Liver (tissue), 9 donors: ENCODE measurements around the gene MAFF. TPM values are rescaled to one million over a fixed set of nuclear protein-coding genes. Genes with fewer than 3 reads are reported as not detected.

Experiments used
- DNase-seq: peaks from one replicate; pipeline ENCODE4 v3.0.0-alpha.2; 2017; ENCODE audit warnings: low spot score
- H3K27ac ChIP-seq, 2 donors: one replicate each; pipeline ENCODE4 v1.7.0; 2013; ENCODE audit warnings: inconsistent platforms in 2 of 2, low read length in 2 of 2, control low read depth in 1 of 2, low read depth in 1 of 2, mild to moderate bottlenecking in 1 of 2
- H3K27me3 ChIP-seq, 4 donors: one replicate each; pipeline versions ENCODE4 v1.6.1 to v1.7.0; 2013; ENCODE audit warnings: low read length in 3 of 4, inconsistent platforms in 1 of 4, mild to moderate bottlenecking in 1 of 4, moderate library complexity in 1 of 4; ENCODE audit not compliant: control insufficient read depth in 4 of 4, insufficient read depth in 4 of 4
- H3K36me3 ChIP-seq, 4 donors: one replicate each; pipeline versions ENCODE4 v1.6.1 to v1.7.0; 2013; ENCODE audit warnings: low read length in 3 of 4, mild to moderate bottlenecking in 3 of 4, low read depth in 1 of 4, moderate library complexity in 1 of 4; ENCODE audit not compliant: control insufficient read depth in 4 of 4, insufficient read depth in 3 of 4
- H3K4me1 ChIP-seq, 4 donors: one replicate each; pipeline versions ENCODE4 v1.6.1 to v1.7.0; 2013; ENCODE audit warnings: low read length in 3 of 4, mild to moderate bottlenecking in 3 of 4, moderate library complexity in 1 of 4; ENCODE audit not compliant: control insufficient read depth in 4 of 4, insufficient read depth in 4 of 4
- H3K4me3 ChIP-seq, 3 donors: one replicate each; pipeline versions ENCODE4 v1.6.1 to v1.7.0; 2013; ENCODE audit warnings: low read length in 3 of 3, control low read depth in 1 of 3, low read depth in 1 of 3, mild to moderate bottlenecking in 1 of 3
- H3K9ac ChIP-seq, 2 donors: one replicate each; pipeline ENCODE4 v1.7.0; 2013; ENCODE audit warnings: low read length in 2 of 2, mild to moderate bottlenecking in 2 of 2, moderate library complexity in 2 of 2, control low read depth in 1 of 2, low read depth in 1 of 2
- H3K9me3 ChIP-seq, 4 donors: one replicate each; pipeline versions ENCODE4 v1.6.1 to v1.7.0; 2013; ENCODE audit warnings: low read length in 3 of 4; ENCODE audit not compliant: control insufficient read depth in 4 of 4
- ATF3 ChIP-seq: IDR thresholded peaks from 2 replicates; pipeline ENCODE4 v1.6.1; 2016; ENCODE audit warnings: antibody characterized with exemption
- CTCF ChIP-seq: fragments of 150-350 bp; IDR thresholded peaks from 2 replicates; pipeline ENCODE4 v1.5.1; 2017; ENCODE audit warnings: improper control_type of control experiment, low read depth, low read length; ENCODE audit not compliant: missing input control
- EGR1 ChIP-seq, 2 donors: IDR thresholded peaks; 2 replicates each; pipeline ENCODE4 v1.6.1; 2016 to 2018; ENCODE audit warnings: antibody characterized with exemption in 2 of 2, low read depth in 2 of 2
- FOXA1 ChIP-seq: IDR thresholded peaks from 2 replicates; pipeline ENCODE4 v1.6.1; 2016; ENCODE audit warnings: antibody characterized with exemption
- FOXA2 ChIP-seq: IDR thresholded peaks from 2 replicates; pipeline ENCODE4 v1.6.1; 2016; ENCODE audit warnings: antibody characterized with exemption
- GABPA ChIP-seq, 2 donors: IDR thresholded peaks in 1 of 2; conservative IDR thresholded peaks in 1 of 2; 2 replicates each; pipeline ENCODE4 v1.6.1; 2016; ENCODE audit warnings: antibody characterized with exemption in 2 of 2, mild to moderate bottlenecking in 1 of 2, moderate library complexity in 1 of 2
- HNF4A ChIP-seq, 2 donors: conservative IDR thresholded peaks; 2 replicates each; pipeline ENCODE4 v1.6.1; 2016; ENCODE audit warnings: antibody characterized with exemption in 2 of 2, mild to moderate bottlenecking in 2 of 2
- HNF4G ChIP-seq: IDR thresholded peaks from 2 replicates; pipeline ENCODE4 v1.6.1; 2016; ENCODE audit warnings: antibody characterized with exemption
- JUND ChIP-seq, 2 donors: IDR thresholded peaks; 2 replicates each; pipeline ENCODE4 v1.6.1; 2016; ENCODE audit warnings: antibody characterized with exemption in 2 of 2
- MAX ChIP-seq: IDR thresholded peaks from 2 replicates; pipeline ENCODE4 v1.6.1; 2016; ENCODE audit warnings: antibody characterized with exemption
- NR2F2 ChIP-seq: IDR thresholded peaks from 2 replicates; pipeline ENCODE4 v1.6.1; 2016; ENCODE audit warnings: antibody characterized with exemption
- RAD21 ChIP-seq, 2 donors: IDR thresholded peaks; 2 replicates each; pipeline ENCODE4 v1.6.1; 2016; ENCODE audit warnings: antibody characterized with exemption in 2 of 2, mild to moderate bottlenecking in 2 of 2
- REST ChIP-seq: IDR thresholded peaks from 2 replicates; pipeline ENCODE4 v1.6.1; 2016; ENCODE audit warnings: antibody characterized with exemption, mild to moderate bottlenecking
- SP1 ChIP-seq: IDR thresholded peaks from 2 replicates; pipeline ENCODE4 v1.6.1; 2018; ENCODE audit warnings: antibody characterized with exemption, mild to moderate bottlenecking
- TAF1 ChIP-seq: conservative IDR thresholded peaks from 2 replicates; pipeline ENCODE4 v1.6.1; 2016; ENCODE audit warnings: antibody characterized with exemption, mild to moderate bottlenecking
- ZBTB33 ChIP-seq: IDR thresholded peaks from 2 replicates; pipeline ENCODE4 v1.6.1; 2016; ENCODE audit warnings: antibody characterized with exemption
- WGBS: extraction: QIAGEN DNeasy Blood & Tissue Kit; methylation state at CpG from one replicate; pipeline ENCODE4 v1.1.7; 2013; 5-methylcytosine and 5-hydroxymethylcytosine counted together
- polyA plus RNA-seq, 2 donors: library from polyadenylated mRNA; stranded (reverse) in 1 of 2; unstranded in 1 of 2; fragments of 200-250 nt in 1 of 2; fragments of >200 nt in 1 of 2; fragmentation: Nextera tagmentation in 1 of 2; extraction: Ambion mirVana in 1 of 2; gene quantifications; one replicate each; pipeline versions ENCODE4 v1.2.1 to v1.2.3, GENCODE V29; 2013 to 2015
- total RNA-seq, 2 donors: library from RNA; depleted of rRNA; stranded (reverse); fragments of >200 nt; gene quantifications; one replicate each; pipeline ENCODE4 v1.2.3, GENCODE V29; 2014
- donor health status: healthy.
- donor health status: healthy.
- donor health status: healthy.
- donor health status: healthy.
- donor health status: healthy.

The MAFF gene
- total and polyA plus RNA-seq, 4 donors: 1.4 to 3.3 (median 2.0) TPM

- Histone ChIP-seq H3K27ac (no peak overlapping the region), H3K4me3 (no peak overlapping the region), H3K9ac (no peak overlapping the region), H3K36me3 (no peaks in the 10 kb centered on the region), H3K4me1 (peaks cover 11 to 16% (median 13%) of the 10 kb centered on the region in 4 donors), H3K9me3 (no peaks in the 10 kb centered on the region), H3K27me3 (no peaks in the 10 kb centered on the region)
- DNase-seq: no peak
- TF ChIP-seq CTCF: no peak
- no peak for TF ChIP-seq EGR1 (IDR thresholded peaks at IDR 0.05; ENCODE audit: low read depth in 2 of 2)
- no peak for TF ChIP-seq RAD21 (IDR thresholded peaks at IDR 0.05)
- no peak for TF ChIP-seq HNF4G
- no peak for TF ChIP-seq TAF1
- TF ChIP-seq REST: no peak
- no peak for TF ChIP-seq SP1
- TF ChIP-seq ATF3: no peak
- no peak for TF ChIP-seq ZBTB33
- no peak for TF ChIP-seq MAX
- no peak for TF ChIP-seq JUND (IDR thresholded peaks at IDR 0.05)
- TF ChIP-seq GABPA (IDR thresholded peaks at IDR 0.05 in 1 of 2, conservative IDR thresholded peaks at IDR 0.05 in 1 of 2): no peak
- TF ChIP-seq NR2F2: no peak
- TF ChIP-seq FOXA1: no peak
- no peak for TF ChIP-seq HNF4A (conservative IDR thresholded peaks at IDR 0.05)
- TF ChIP-seq FOXA2: no peak
- 67% methylated on average over 2 of the region's 2 CpGs for WGBS
Measured at GRCh38 chr22:38212442-38212841, 10.6 kb downstream of the MAFF start.
